IPS DF 6.9 (cell line): ENCODE measurements around the gene CCL24.
"Not testable (repeated sequence)": the region's sequence is repeated elsewhere in the genome, so short reads cannot be mapped to it uniquely, and the experiment has no call there.

Experiments used
- DNase-seq: peaks from one replicate; pipeline ENCODE4 v3.0.0-alpha.2; 2013; ENCODE audit warnings: low read depth, low spot score
- H3K27ac ChIP-seq: one replicate; pipeline ENCODE4 v1.5.1; 2013; ENCODE audit warnings: low read length, control low read depth
- H3K27me3 ChIP-seq: 2 replicates; pipeline ENCODE4 v1.6.1; 2013; ENCODE audit warnings: mild to moderate bottlenecking, low read length; ENCODE audit not compliant: control insufficient read depth, insufficient read depth
- H3K36me3 ChIP-seq: 2 replicates; pipeline ENCODE4 v1.6.1; 2013; ENCODE audit warnings: low read length; ENCODE audit not compliant: control insufficient read depth, insufficient read depth
- H3K4me1 ChIP-seq: 2 replicates; pipeline ENCODE4 v1.6.1; 2013; ENCODE audit warnings: low read length; ENCODE audit not compliant: control insufficient read depth, insufficient read depth
- H3K4me3 ChIP-seq: 2 replicates; pipeline ENCODE4 v1.5.1; 2013; ENCODE audit warnings: mild to moderate bottlenecking, low read length
- H3K9me3 ChIP-seq: 2 replicates; pipeline ENCODE4 v1.6.1; 2013; ENCODE audit warnings: low read length, inconsistent platforms; ENCODE audit not compliant: control insufficient read depth, insufficient read depth
- WGBS: extraction: QIAGEN DNeasy Blood & Tissue Kit; methylation state at CpG from one replicate; pipeline ENCODE4 v1.1.7; 2013; ENCODE audit warnings: mixed read lengths, missing lambda C conversion rate; ENCODE audit not compliant: insufficient read length, insufficient coverage; 5-methylcytosine and 5-hydroxymethylcytosine counted together

Gene CCL24

GRCh38 chr7:75843613-75844116 is 30.1 kb upstream of the CCL24 start:
- no peak overlapping the region for H3K27ac ChIP-seq
- no peaks in the 10 kb centered on the region for H3K27me3 ChIP-seq
- H3K36me3 ChIP-seq = no peaks in the 10 kb centered on the region
- H3K9me3 ChIP-seq = no peaks in the 10 kb centered on the region
- no peak overlapping the region for H3K4me3 ChIP-seq
- DNase-seq = no peak
- WGBS = no CpG with 5 or more reads among the region's 9 CpGs
- no peaks in the 10 kb centered on the region for H3K4me1 ChIP-seq

- H3K27me3 ChIP-seq = no peaks in the 10 kb centered on the region
- DNase-seq = no peak
- H3K36me3 ChIP-seq = no peaks in the 10 kb centered on the region
- no peaks in the 10 kb centered on the region for H3K9me3 ChIP-seq
- H3K27ac ChIP-seq = no peak overlapping the region
- no CpG with 5 or more reads among the region's 8 CpGs for WGBS
- H3K4me1 ChIP-seq = no peaks in the 10 kb centered on the region
- no peak overlapping the region for H3K4me3 ChIP-seq
These were observed 29.3 kb upstream of the CCL24 start for GRCh38 chr7:75842836-75843446.

GRCh38 chr7:75840029-75840428 is 26.4 kb upstream of the CCL24 start:
- H3K4me1 ChIP-seq = no peaks in the 10 kb centered on the region; the same call in 1 of the 2 replicates
- H3K27ac ChIP-seq = no peak overlapping the region
- WGBS = no CpG with 5 or more reads among the region's 3 CpGs
- no peaks in the 10 kb centered on the region for H3K9me3 ChIP-seq
- H3K4me3 ChIP-seq = no peak overlapping the region
- DNase-seq = no peak
- H3K27me3 ChIP-seq = no peaks in the 10 kb centered on the region
- H3K36me3 ChIP-seq = no peaks in the 10 kb centered on the region

- not testable (repeated sequence) for H3K4me3 ChIP-seq, H3K9me3 ChIP-seq, H3K4me1 ChIP-seq, H3K36me3 ChIP-seq, H3K27me3 ChIP-seq, DNase-seq, H3K27ac ChIP-seq
- WGBS = 100% methylated on average over 3 of the region's 14 CpGs
These were observed 24.8 kb upstream of the CCL24 start for GRCh38 chr7:75838281-75838930.

- Histone ChIP-seq H3K27me3 (no peaks in the 10 kb centered on the region), H3K4me1 (no peaks in the 10 kb centered on the region; the same call in 1 of the 2 replicates), H3K36me3 (no peaks in the 10 kb centered on the region), H3K27ac (no peak overlapping the region), H3K4me3 (no peak overlapping the region), H3K9me3 (no peaks in the 10 kb centered on the region)
- no peak for DNase-seq
- no CpG with 5 or more reads among the region's 7 CpGs for WGBS
These were observed 23.2 kb upstream of the CCL24 start for GRCh38 chr7:75836798-75837197.

- no peak for DNase-seq
- H3K9me3 ChIP-seq = no peaks in the 10 kb centered on the region
- H3K27me3 ChIP-seq = no peaks in the 10 kb centered on the region
- WGBS = no CpG with 5 or more reads among the region's 29 CpGs
- no peaks in the 10 kb centered on the region for H3K36me3 ChIP-seq
- H3K4me1 ChIP-seq = no peaks in the 10 kb centered on the region; the same call in 1 of the 2 replicates
- H3K4me3 ChIP-seq = no peak overlapping the region
- no peak overlapping the region for H3K27ac ChIP-seq
These were observed 22.2 kb upstream of the CCL24 start for GRCh38 chr7:75835688-75836285.

- DNase-seq, H3K4me3 ChIP-seq, H3K4me1 ChIP-seq, H3K27me3 ChIP-seq, H3K36me3 ChIP-seq, H3K9me3 ChIP-seq, H3K27ac ChIP-seq: not testable (repeated sequence)
- WGBS = no CpG with 5 or more reads among the region's 6 CpGs
These were observed 20.1 kb upstream of the CCL24 start for GRCh38 chr7:75833662-75834061.

GRCh38 chr7:75830978-75831377 is 17.4 kb upstream of the CCL24 start:
- no peaks in the 10 kb centered on the region; the same call in 1 of the 2 replicates for H3K4me1 ChIP-seq
- no peaks in the 10 kb centered on the region for H3K27me3 ChIP-seq
- H3K27ac ChIP-seq = no peak overlapping the region
- WGBS = no CpG with 5 or more reads among the region's 6 CpGs
- no peaks in the 10 kb centered on the region for H3K9me3 ChIP-seq
- H3K4me3 ChIP-seq = no peak overlapping the region
- DNase-seq = no peak
- no peaks in the 10 kb centered on the region for H3K36me3 ChIP-seq

GRCh38 chr7:75829656-75830055 is 16.1 kb upstream of the CCL24 start:
- not testable (repeated sequence) for H3K4me3 ChIP-seq, H3K27me3 ChIP-seq, H3K27ac ChIP-seq, H3K9me3 ChIP-seq, H3K36me3 ChIP-seq, DNase-seq, H3K4me1 ChIP-seq
- no CpG with 5 or more reads among the region's 6 CpGs for WGBS

GRCh38 chr7:75823198-75823910 is 9.7 kb upstream of the CCL24 start:
- Histone ChIP-seq H3K9me3 (no peaks in the 10 kb centered on the region), H3K4me3 (no peak overlapping the region), H3K27ac (no peak overlapping the region), H3K27me3 (no peaks in the 10 kb centered on the region), H3K36me3 (no peaks in the 10 kb centered on the region), H3K4me1 (no peaks in the 10 kb centered on the region)
- WGBS = no CpG with 5 or more reads among the region's 9 CpGs
- DNase-seq = no peak
